ENCODE measurements around the gene RILPL1.
"Not testable (repeated sequence)": the region's sequence is repeated elsewhere in the genome, so short reads cannot be mapped to it uniquely, and the experiment has no call there.

The RILPL1 gene

DNA sequence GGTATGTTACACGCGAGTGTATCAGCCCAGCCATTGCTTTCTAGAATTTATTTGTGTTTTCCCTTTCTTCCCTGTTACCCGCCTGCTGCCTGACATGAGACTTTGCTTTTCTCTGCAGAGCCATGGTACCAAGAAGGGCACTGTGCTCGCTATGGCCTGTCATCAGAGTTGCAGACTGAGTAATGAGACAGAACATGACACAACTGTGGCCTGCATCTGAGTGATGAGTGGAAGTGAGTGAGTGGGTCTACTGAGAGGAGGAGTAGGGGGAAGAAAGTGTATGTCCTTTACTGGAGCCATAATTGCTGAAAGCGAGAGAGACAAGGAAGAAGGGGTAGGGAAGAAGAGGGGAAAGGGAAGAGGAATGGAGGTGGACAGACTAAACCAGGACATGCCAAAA lies 2.9 kb downstream of the RILPL1 start:
- peak; percentile 11 to 59 (median 49) for DNase-seq

DNA sequence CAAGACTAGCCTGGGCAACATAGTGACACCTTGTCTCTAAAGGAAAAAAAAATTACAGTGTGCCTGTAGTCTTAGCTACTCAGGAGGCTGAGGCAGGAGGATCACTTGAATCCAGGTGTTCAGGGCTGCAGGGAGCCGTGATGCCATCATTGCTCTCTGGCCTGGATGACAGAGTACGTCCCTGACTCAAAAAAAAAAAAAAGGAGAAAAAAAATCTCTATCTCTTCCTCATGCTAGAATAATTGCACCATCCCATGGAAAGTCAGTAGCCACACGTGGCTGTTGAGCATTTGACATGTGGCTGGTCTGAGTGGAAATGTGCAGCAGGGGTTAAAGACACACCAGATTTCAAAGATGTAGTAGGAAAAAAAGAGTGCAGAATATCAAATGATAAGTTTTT lies 3.8 kb downstream of the RILPL1 start:
- DNase-seq, result peak; percentile 35 to 74 (median 61)

GRCh38 chr12:123528858-123529257 lies 4.7 kb downstream of the RILPL1 start:
- DNase-seq, result no peak

DNA sequence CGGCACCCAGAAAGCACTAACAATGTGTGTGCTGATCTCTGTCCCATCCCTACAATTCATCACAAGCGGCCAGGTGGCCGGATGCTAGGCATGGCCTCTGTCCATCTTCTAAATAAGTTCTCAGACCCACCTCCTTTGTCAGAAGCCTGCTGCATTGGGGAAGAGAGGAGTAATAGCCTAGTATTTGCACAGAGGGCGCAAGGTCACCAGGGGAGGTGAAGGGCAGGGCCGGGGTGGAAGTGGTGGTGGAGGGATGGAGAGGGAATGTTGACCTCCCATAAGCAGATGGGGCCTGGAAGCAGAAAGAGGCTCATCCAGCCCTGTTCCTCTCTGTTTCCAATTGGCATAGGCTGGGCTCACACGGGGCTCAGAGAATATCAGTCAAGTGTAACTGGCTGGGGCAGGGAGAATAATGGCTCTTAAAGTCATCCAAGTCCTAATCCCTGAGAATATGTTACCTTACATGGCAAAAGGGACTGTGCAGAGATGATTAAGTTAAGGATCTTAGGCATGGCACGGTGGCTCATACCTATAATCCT lies 6.9 kb downstream of the RILPL1 start:
- no peak for DNase-seq

GRCh38 chr12:123524378-123524777 lies 9.1 kb downstream of the RILPL1 start:
- no peak for DNase-seq

DNA sequence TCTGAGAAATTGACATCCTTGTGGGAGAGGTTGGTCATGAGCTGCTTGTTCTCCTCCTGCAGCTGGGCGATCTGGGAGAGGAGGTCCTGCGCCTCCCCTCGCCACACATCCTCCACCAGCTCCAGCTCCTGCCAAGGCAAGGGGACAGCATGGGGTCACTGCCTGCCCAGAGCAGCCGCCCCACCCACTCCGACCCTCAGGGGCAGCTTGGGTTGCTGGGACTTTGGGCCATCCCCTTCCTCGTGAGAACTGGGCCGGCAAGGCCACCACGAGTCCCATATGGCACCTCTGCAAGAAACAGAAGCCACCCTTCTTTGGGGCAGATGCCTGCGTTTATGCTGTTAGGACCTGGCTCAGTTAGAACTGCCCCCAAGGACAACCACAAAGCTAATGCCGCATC lies 10.0 kb downstream of the RILPL1 start:
- DNase-seq, result no peak

DNA sequence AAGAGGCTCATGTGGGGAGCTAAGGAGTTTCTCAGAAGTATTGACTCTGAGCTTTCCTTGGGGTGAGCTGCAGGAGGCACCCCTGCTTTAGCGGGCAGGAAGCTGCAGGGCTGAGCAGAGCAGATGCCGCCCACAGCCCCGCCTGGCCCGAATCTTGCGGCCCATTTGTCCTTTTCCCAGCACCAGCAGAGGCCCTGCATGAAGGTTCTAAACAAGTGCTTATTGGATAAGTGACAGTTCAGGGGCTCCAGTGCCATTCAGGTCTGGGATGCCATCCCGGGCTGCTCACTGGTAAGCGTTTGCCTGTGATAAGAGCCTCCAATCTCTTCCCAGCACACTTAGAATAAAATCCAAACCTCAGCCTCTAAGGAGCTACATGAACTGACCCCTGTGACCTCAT lies 11.4 kb downstream of the RILPL1 start:
- DNase-seq, result no peak

GRCh38 chr12:123520567-123521474 lies 12.7 kb downstream of the RILPL1 start:
- no peak for DNase-seq

DNA sequence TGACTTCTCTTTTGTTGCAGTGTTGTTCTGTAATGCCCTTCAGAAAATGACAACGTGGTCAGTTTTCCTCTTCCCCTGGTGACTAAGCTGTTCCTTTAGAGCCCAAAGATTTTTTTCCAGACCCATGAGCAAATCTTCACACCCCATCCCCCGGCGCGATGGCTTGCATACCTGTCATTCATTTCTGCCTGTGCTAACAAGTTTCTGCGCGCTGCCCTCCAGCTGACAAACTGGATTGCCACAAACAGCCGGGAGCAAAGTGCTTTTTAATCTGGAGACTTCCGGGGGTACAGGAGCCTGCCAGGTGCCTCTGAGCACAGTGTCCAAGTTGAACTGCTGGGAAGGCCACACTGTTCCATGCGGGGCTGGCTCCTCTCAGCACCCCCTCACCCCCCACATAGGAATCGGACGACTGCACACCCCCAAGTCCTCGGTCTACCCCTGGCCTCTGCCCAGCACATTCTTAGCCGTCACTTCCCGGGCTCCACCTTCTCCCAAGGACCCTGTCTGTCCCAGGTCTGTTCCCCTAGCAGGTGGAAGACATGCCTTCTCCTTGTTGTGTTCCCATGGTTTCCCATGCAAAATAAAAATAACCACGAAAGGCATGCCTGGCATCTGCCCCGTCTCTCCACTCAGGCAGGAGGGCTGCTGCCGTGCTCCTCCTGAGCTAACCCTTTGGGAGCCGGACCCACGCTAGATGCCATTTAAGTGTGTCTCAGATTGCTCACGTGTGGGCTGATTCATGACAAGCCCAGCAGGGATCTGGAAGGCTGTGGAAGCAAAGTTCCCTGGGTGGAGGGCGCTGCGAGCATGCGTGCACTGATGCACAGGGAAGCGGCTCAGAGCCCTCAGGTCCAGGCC lies 14.1 kb downstream of the RILPL1 start:
- DNase-seq, result peak; percentile 69 to 83 (median 78)

DNA sequence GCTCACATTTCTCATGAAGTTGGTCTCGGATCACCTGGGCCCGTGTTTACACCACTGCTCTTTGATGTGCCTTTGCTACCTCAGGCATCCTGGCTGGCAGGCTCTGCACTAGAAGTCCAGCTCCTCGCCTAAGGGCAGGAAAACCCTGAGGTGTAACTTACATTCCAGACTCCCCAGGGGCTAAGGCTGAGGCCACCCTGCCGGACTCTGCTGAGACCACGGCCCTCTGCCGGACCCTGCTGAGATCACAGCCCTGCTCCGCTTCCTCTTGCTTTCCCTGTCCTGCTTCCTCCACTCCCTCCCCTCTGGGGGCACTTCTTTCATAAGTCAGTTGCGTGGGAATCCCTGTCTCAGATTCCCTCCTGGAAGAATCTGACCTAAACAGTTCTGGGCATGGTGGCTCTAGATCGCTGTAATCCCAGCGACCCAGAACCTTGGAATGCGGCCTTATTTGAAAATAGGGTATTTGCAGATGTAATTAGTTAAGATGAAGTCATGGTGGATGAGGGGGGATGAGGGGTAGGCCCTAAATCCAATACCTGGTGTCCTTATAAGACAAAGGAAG lies 17.2 kb downstream of the RILPL1 start:
- no peak for DNase-seq

GRCh38 chr12:123514582-123515221 lies 18.8 kb downstream of the RILPL1 start:
- DNase-seq, result not testable (repeated sequence)

DNA sequence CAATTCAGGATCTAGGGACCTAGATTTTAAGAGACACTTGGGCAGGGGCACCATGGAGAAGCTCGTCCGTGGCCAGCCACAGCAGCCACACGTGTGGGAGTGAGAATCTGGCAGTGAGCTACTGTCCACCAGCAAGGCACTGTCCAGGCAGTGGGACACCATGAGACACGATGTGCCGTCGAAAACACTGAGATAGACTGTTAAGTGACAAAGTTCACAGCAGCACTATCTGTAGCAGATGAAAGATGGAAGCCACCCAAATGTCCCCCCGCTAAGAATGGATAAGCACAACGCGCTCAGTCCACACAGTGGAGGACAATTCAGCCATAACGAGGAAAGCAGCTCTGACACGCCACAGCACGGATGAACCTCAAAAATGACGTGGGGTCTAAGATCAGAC lies 19.7 kb downstream of the RILPL1 start:
- no peak for DNase-seq

- no peak for DNase-seq
Observed at GRCh38 chr12:123512838-123513665, 20.5 kb downstream of the RILPL1 start.

- DNase-seq, result no peak
Observed at GRCh38 chr12:123506843-123507236, 26.7 kb downstream of the RILPL1 start.

DNA sequence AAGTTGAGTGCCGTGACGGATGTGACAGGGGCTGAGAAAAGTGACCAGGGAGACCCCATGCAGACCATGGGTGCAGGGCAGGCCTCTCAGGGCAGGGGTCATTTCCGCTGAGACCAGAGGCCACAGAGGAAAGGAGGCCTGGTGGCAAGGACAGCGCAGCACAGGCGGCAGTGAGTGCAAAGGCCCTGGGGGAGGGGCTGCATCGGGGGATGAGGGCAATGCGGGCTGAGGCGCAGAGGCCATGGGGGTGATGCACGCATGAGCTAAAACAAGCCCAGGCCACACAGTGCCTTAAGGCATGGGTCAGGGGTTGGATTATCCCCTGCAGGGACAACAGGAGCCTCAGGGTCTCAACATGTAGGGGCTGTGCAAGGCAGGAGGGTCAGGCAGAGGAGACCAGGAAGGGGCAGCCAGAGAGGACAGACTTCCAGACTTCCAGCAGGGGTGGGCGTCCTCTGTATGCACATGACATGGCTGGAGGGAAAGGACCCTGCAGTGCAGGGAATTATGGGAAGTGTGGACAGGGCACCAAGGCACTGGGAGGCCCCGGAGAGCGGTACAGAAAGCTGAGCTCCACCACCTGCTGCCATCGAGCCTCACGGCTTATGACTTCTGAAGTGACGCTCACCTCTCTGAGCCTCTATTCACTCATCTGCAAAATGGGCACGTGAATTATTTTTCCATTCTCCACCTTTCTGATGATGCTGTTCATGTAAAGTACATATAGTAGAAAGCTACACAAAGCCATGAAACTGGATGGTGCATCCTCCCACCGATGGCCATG lies 27.3 kb downstream of the RILPL1 start:
- no peak for DNase-seq

- DNase-seq, result no peak
Observed at GRCh38 chr12:123502163-123502704, 31.3 kb downstream of the RILPL1 start.

- DNase-seq, result no peak
Observed at GRCh38 chr12:123499332-123499731, 34.2 kb downstream of the RILPL1 start.

- DNase-seq, result no peak
Observed at GRCh38 chr12:123498126-123498825, 35.2 kb downstream of the RILPL1 start.

DNA sequence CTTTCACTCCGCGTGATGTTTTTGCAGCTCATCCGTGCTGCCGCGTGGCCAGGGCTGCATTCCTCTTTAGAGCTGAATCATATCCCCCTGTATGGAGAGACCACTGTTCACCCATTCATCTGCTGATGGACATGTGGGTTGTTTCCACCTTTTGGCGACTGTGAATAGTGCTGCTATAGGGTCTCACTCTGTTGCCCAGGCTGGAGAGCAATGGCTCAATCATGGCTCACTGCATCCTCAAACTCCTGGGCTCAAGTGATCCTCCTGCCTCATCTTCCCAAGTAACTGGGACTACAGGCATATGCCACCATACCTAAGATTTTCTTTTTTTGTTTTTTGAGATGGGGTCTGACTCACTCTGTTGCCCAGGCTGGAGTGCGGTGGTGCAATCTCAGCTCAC lies 36.5 kb downstream of the RILPL1 start:
- no peak for DNase-seq

Data from suppressor macrophage (primary cell).